HFF-Myc (cell line): ENCODE measurements around the gene ATXN3L.

Experiments used
- DNase-seq: peaks from one replicate; pipeline ENCODE4 v3.0.0-alpha.2; 2011; ENCODE audit warnings: low read depth; ENCODE audit errors: extremely low read depth
- H3K4me3 ChIP-seq: replicated peaks from 2 replicates; pipeline ENCODE4 v1.5.1; 2011; ENCODE audit warnings: low read depth, mild to moderate bottlenecking, control low read depth, low read length
- TF ChIP-seq, protein P1 (sequence below): IDR thresholded peaks from 2 replicates; pipeline ENCODE4 v1.5.1; 2012; ENCODE audit warnings: mild to moderate bottlenecking, low read depth, low read length, control low read depth; ENCODE audit errors: missing control alignments

ATXN3L gene

DNA sequence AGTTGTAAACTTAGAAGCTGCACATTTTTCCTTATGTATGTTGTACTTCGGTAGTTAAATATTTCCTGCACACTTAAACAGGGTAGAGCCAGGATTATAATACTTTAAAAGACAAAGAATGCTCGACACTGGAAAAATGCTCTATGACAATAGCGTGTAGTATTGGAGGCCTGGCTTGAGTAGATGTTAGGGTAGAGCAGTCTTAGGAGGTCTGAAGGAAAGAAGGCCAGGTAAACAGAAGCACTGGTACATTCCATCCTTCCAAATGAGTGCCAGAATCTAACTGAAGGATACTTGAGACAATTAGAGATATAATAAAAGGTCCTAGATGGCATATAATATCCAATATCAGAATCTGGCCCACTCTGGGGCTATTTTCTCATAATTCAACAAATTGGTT lies 42.3 kb downstream of the ATXN3L start:
- TF ChIP-seq, protein P1, sequence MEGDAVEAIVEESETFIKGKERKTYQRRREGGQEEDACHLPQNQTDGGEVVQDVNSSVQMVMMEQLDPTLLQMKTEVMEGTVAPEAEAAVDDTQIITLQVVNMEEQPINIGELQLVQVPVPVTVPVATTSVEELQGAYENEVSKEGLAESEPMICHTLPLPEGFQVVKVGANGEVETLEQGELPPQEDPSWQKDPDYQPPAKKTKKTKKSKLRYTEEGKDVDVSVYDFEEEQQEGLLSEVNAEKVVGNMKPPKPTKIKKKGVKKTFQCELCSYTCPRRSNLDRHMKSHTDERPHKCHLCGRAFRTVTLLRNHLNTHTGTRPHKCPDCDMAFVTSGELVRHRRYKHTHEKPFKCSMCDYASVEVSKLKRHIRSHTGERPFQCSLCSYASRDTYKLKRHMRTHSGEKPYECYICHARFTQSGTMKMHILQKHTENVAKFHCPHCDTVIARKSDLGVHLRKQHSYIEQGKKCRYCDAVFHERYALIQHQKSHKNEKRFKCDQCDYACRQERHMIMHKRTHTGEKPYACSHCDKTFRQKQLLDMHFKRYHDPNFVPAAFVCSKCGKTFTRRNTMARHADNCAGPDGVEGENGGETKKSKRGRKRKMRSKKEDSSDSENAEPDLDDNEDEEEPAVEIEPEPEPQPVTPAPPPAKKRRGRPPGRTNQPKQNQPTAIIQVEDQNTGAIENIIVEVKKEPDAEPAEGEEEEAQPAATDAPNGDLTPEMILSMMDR = no peak
- H3K4me3 ChIP-seq = no peak overlapping the region
- no peak for DNase-seq

DNA sequence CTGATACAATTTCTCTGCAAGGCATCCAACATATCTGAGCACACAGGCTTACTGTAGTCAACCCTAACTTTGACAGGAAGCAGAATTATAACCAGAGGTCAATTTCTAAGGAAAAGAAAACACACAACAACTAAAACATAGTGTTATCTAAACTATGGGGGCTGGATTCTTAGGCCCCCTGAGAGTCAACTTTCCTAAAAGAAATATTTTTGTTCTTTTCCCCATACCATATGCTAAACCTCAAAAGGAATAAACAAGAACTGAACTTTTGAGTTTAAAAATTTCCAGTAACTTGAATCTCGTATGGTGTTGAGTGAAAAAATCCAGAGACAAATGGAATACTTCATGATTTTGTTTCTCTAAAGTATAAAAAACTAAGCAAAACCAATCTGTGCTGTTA lies 42.9 kb downstream of the ATXN3L start:
- TF ChIP-seq, protein P1 = no peak
- DNase-seq = no peak
- no peak overlapping the region for H3K4me3 ChIP-seq

DNA sequence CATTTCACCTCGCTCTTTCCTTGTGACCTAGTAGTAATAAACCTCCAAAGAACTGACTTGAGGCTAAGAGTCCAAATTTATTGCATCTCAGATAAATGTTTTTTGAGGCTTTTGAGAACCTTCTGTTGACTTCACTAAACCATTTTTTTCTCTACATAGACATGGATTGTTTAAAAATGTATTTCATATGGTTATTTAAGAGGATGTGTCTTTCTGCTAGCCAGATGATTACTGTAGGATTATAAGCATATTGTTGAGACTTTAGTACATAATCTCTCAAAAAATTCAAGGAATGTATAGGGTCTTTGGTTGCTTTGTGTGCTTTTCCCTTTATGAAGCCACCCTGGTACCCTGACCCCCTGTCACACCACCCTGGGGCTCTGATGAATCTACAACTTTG lies 44.8 kb downstream of the ATXN3L start:
- TF ChIP-seq, protein P1 = no peak
- H3K4me3 ChIP-seq = no peak overlapping the region

DNA sequence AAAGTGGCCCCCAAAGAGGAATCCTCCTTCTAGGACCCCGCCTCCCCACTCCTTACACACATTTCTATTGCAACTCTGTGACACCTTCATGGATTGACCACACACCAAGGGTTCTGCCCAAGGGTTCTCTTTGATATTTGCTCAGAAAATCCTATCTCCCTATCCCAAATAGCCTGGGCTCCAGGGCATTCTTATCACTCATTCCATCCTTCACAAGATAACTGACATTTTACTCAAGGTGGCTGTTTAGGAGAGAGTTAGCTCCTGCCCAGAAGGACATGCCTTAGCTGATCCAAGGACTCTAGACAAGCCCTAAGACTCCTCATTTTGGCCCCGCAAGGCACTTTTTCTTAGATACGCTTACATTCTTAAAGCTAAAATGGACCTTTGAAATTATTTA lies 47.4 kb downstream of the ATXN3L start:
- no peak overlapping the region for H3K4me3 ChIP-seq
- DNase-seq = no peak
- TF ChIP-seq, protein P1 = no peak

More for the DNA sequence above, 44.8 kb downstream of the ATXN3L start:
- no peak for DNase-seq

DNA sequence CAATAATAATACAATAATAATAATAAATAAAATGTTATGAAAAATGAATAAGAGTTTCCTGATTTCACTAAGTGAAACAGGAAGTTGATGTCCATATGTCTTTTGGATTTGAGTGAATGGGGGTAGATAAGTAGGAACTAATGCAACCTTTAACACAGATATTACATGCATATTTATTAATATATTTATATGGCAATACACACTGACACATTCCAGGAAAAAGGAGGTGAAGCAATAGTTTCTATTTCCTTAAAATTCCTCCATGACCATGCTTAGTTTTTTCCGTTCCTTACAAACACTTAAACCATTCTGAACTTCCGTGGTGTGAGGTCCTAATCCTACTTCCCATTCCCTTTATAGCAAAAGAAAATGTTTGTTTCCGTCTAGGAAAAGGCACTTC lies 48.3 kb downstream of the ATXN3L start:
- TF ChIP-seq, protein P1 = no peak
- DNase-seq = no peak
- H3K4me3 ChIP-seq = no peak overlapping the region

DNA sequence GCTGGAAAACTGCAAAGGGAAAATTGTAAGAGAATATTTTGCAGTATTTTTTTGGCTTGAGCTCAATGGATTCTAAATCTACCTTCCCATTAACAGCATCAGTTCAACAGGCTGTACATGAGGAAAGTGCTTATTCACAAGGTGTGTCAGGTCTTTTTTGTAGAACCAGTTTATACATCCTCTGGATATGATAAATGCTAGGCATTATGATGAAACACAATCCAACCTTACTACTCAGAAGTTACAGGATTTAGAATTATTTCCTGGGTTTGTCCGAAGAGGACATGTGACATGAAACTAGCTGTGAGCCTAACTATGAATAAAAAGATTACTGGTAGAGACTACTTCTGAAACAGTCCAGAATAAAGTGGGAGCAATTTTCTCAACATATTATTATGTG lies 49.5 kb downstream of the ATXN3L start:
- H3K4me3 ChIP-seq = no peak overlapping the region
- no peak for DNase-seq
- TF ChIP-seq, protein P1 = no peak

DNA sequence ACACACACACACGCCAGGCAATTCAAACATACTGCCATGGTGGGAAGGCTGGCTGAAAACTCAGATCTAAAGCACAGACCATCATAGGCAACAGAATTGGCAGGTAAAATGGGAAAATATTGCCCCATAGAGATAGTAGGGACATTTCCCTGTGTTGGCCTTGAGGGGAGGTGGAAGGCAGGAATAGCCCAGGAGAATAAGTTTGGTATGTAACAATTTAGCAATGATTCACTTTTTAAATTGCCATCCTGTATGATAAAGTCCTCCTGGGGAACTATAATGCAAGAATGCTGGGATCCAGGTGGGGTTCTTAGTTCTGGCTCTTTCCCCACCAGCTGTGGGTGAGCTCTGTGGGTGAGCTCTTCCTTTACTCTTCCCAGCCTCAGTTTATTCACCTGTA lies 51.0 kb downstream of the ATXN3L start:
- TF ChIP-seq, protein P1 = no peak
- H3K4me3 ChIP-seq = no peak overlapping the region
- DNase-seq = no peak
